Thyroid gland (tissue), 4 donors: Measurements from ENCODE around the gene IFNAR2. TPM values are rescaled to one million over a fixed set of nuclear protein-coding genes. Genes with fewer than 3 reads are reported as not detected.
A peak's percentile ranks its signal among the peaks of the same experiment; 100 is the strongest.

Source experiments
- DNase-seq, 2 donors: peaks; one replicate each; pipeline ENCODE4 v3.0.0-alpha.2; 2019
- H3K27ac ChIP-seq, 3 donors: fragments of 200-600 bp; sonication (generic); 1 replicate in 2 of 3; 2 replicates in 1 of 3; pipeline ENCODE4 v1.5.1; 2016 to 2019; ENCODE audit warnings: mild to moderate bottlenecking in 1 of 3, moderate library complexity in 1 of 3
- H3K27me3 ChIP-seq: fragments of 200-600 bp; sonication (generic); one replicate; pipeline ENCODE4 v1.5.1; 2019
- H3K36me3 ChIP-seq, 2 donors: fragments of 200-600 bp; sonication (generic); one replicate each; pipeline ENCODE4 v1.5.1; 2016 to 2019
- H3K4me1 ChIP-seq, 2 donors: fragments of 200-600 bp; sonication (generic); one replicate each; pipeline ENCODE4 v1.5.1; 2017 to 2019
- H3K4me3 ChIP-seq, 3 donors: fragments of 200-600 bp; sonication (generic); replicated peaks in 1 of 3; 1 replicate in 2 of 3; 2 replicates in 1 of 3; pipeline ENCODE4 v1.5.1; 2016; ENCODE audit warnings: mild to moderate bottlenecking in 1 of 3
- H3K9me3 ChIP-seq: fragments of 200-600 bp; sonication (generic); one replicate; pipeline ENCODE4 v1.5.1; 2017
- POLR2A ChIP-seq, 2 donors: fragments of 450-650 bp; IDR thresholded peaks; one replicate each; pipeline ENCODE4 v1.6.1; 2017; ENCODE audit warnings: antibody characterized with exemption in 2 of 2, mild to moderate bottlenecking in 2 of 2, moderate library complexity in 1 of 2
- WGBS, 2 donors: methylation state at CpG; one replicate each; pipeline ENCODE4 v1.1.5; 2017; 5-methylcytosine and 5-hydroxymethylcytosine counted together
- intact Hi-C: fragments of 100-400 bp; cut with DNase I; formaldehyde crosslinking; loops from one replicate; pipeline ENCODE4 v1.15.1; 2023
- total RNA-seq, 4 donors: library from RNA; depleted of rRNA; stranded (reverse); fragments of >200 nt; gene quantifications; one replicate each; pipeline ENCODE4 v1.2.3, GENCODE V29; 2016
- TF ChIP-seq, protein P1 (sequence below), 6 experiments: fragments of 200-600 bp in 3 of 6; fragments of 450-650 bp in 3 of 6; sonication (generic) in 3 of 6; IDR thresholded peaks; one replicate each; pipeline ENCODE4 v1.5.1; 2016 to 2019; ENCODE audit warnings: antibody characterized with exemption in 6 of 6, mild to moderate bottlenecking in 2 of 6, inconsistent platforms in 1 of 6, moderate library complexity in 1 of 6

The IFNAR2 gene
- total RNA-seq, 4 donors from 2014 or later, result 6.6 to 11.0 (median 7.8) TPM

DNA sequence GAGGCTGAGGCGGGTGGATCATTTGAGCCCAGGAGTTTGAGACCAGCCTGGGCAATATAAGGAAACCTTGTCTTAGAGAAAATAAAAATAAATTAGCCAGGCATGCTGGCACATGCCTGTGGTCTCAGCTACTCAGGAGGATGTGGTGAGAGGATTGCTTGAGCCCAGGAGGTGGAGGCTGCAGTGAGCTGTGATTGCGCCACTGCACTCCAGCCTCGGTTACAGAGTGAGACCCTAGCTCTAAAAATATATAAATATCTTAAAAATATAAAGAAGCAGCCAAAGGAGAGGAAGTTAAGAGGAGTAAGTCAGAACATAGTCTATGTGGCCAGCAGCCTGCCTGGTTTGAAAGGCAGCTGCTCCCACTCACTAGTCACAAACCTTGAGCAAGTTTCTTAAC, 31.9 kb downstream of the IFNAR2 start:
- TF ChIP-seq, protein P1, sequence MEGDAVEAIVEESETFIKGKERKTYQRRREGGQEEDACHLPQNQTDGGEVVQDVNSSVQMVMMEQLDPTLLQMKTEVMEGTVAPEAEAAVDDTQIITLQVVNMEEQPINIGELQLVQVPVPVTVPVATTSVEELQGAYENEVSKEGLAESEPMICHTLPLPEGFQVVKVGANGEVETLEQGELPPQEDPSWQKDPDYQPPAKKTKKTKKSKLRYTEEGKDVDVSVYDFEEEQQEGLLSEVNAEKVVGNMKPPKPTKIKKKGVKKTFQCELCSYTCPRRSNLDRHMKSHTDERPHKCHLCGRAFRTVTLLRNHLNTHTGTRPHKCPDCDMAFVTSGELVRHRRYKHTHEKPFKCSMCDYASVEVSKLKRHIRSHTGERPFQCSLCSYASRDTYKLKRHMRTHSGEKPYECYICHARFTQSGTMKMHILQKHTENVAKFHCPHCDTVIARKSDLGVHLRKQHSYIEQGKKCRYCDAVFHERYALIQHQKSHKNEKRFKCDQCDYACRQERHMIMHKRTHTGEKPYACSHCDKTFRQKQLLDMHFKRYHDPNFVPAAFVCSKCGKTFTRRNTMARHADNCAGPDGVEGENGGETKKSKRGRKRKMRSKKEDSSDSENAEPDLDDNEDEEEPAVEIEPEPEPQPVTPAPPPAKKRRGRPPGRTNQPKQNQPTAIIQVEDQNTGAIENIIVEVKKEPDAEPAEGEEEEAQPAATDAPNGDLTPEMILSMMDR (IDR thresholded peaks at IDR 0.05), result no peak
- no peak for TF ChIP-seq POLR2A (IDR thresholded peaks at IDR 0.05)
- peaks cover 0 to under 1% of the 10 kb centered on the region in 2 donors for H3K4me1 ChIP-seq
- H3K9me3 ChIP-seq, result no peaks in the 10 kb centered on the region
- no peaks in the 10 kb centered on the region for H3K27me3 ChIP-seq
- H3K4me3 ChIP-seq, result no peak overlapping the region
- intact Hi-C loops, result loop anchor here (10.0 kb wide), 1 partner anchor 57 kb away; no protein-coding TSS in a partner anchor
- no peak overlapping the region for H3K27ac ChIP-seq
- H3K36me3 ChIP-seq, result no peaks in the 10 kb centered on the region
- DNase-seq, result no peak
- WGBS, 2 donors, result 85 to 88% methylated on average over 3 of the region's 3 CpGs

DNA sequence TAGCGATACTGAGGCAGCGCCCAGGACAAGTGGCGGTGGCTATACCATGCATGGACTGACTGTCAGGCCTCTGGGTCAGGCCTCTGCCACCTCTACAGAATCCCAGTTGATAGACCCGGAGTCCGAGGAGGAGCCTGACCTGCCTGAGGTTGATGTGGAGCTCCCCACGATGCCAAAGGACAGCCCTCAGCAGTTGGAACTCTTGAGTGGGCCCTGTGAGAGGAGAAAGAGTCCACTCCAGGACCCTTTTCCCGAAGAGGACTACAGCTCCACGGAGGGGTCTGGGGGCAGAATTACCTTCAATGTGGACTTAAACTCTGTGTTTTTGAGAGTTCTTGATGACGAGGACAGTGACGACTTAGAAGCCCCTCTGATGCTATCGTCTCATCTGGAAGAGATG, 33.2 kb downstream of the IFNAR2 start:
- H3K36me3 ChIP-seq, result no peaks in the 10 kb centered on the region
- no peaks in the 10 kb centered on the region for H3K27me3 ChIP-seq
- WGBS, 2 donors, result 96 to 97% methylated on average over 10 to 11 of the region's 11 CpGs
- H3K9me3 ChIP-seq, result no peaks in the 10 kb centered on the region
- intact Hi-C loops, result loop anchor here (10.0 kb wide), 1 partner anchor 58 kb away; no protein-coding TSS in a partner anchor
- DNase-seq, result no peak
- H3K4me1 ChIP-seq, result peaks cover 4 to 6% of the 10 kb centered on the region in 2 donors
- H3K4me3 ChIP-seq, result no peak overlapping the region
- TF ChIP-seq, protein P1 (IDR thresholded peaks at IDR 0.05), result no peak
- no peak for TF ChIP-seq POLR2A (IDR thresholded peaks at IDR 0.05)
- H3K27ac ChIP-seq, result no peak overlapping the region

DNA sequence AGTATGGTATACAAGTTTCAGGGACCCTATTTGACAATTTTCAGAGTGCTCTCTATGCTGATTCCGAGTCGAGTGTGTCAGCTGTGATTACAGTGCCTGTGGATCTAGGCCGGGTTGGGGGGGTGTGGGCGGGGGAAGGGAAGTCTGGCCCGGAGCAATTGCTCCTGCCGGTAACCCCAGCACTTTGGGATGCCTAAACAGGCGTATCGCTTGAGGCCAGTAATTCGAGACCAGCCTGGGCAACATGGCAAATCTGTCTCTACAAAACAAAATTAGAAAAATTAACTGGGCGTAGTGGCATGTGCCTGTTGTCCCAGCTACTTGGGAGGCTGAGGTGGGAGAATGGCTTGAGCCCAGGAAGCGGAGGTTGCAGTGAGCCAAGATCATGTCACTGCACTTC, 34.8 kb downstream of the IFNAR2 start:
- Histone ChIP-seq H3K9me3 (no peaks in the 10 kb centered on the region), H3K4me1 (peaks cover 4 to 6% of the 10 kb centered on the region in 2 donors), H3K4me3 (no peak overlapping the region), H3K27ac (no peak overlapping the region), H3K36me3 (no peaks in the 10 kb centered on the region), H3K27me3 (no peaks in the 10 kb centered on the region)
- WGBS, 2 donors, result 77 to 85% methylated on average over 11 of the region's 11 CpGs
- TF ChIP-seq POLR2A (IDR thresholded peaks at IDR 0.05), result no peak
- TF ChIP-seq, protein P1 (IDR thresholded peaks at IDR 0.05), result no peak
- intact Hi-C loops, result loop anchor here (10.0 kb wide), 1 partner anchor 60 kb away; no protein-coding TSS in a partner anchor
- no peak for DNase-seq

DNA sequence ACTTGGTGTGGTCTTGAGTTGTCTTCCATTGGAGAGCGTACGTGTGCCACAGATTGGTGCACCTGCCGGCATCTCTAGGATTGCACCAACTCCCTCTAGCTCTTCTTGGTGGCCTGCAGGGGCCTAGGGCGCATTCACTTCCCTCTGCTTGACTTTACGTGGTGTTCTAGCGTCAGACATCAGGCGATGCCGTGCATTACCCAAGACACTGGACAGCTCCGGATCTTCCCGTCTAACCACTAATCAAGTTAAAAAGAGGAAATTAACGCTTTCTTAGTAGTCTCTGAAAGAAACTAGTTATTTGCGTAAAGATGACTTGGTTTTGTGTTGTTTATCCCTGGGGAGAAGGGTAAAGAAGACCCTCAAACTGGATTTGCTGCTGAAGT, 35.9 kb downstream of the IFNAR2 start:
- WGBS, 2 donors, result 23 to 26% methylated on average over 12 of the region's 12 CpGs
- peak overlapping the region in 1 of 3 donors; percentile 79 for H3K27ac ChIP-seq
- H3K36me3 ChIP-seq, result no peaks in the 10 kb centered on the region
- intact Hi-C loops, result loop anchor here (10.0 kb wide), 1 partner anchor 61 kb away; no protein-coding TSS in a partner anchor
- peak; percentile 14 to 33 for DNase-seq
- H3K27me3 ChIP-seq, result no peaks in the 10 kb centered on the region
- peaks cover 4 to 6% of the 10 kb centered on the region in 2 donors for H3K4me1 ChIP-seq
- no peaks in the 10 kb centered on the region for H3K9me3 ChIP-seq
- TF ChIP-seq, protein P1 (IDR thresholded peaks at IDR 0.05), result no peak
- no peak for TF ChIP-seq POLR2A (IDR thresholded peaks at IDR 0.05)
- peak overlapping the region; percentile 54 to 91 (median 57) for H3K4me3 ChIP-seq

DNA sequence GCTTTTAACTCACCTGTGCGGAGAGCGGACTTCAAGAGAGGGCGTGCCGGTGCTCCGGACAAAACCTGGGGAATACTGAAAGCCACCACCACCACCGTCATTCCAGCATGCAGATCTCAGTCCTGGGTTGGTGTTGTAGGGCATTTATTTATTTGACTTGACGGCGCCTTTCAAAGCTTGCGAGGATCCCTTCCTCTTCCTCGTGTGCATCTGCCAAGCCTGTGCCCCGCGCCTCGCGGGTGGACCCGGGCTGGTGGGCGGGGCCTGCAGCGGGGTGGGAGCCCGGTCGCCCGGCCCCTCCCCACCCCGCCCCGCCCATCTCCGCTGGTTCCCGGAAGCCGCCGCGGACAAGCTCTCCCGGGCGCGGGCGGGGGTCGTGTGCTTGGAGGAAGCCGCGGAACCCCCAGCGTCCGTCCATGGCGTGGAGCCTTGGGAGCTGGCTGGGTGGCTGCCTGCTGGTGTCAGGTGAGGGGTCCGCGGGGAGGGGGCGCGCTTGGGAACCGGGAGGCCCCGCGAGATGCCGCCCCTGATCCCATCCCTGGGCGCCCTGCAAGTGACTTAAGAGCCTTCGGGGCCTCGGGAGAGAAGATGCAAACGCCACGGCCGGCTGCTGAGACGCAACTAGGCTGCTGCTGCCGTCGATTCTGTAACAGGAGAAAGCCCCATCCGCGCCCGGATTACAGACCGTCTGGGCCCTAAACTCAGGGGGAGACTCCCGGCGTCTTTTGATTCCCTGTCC, 36.5 kb downstream of the IFNAR2 start, which contains the start of gene IL10RB:
IL10RB (plus strand) TSS at position 318 of the 739 bp plus-strand sequence; CDS start at position 417, 99 bp downstream.
- peaks cover 4 to 6% of the 10 kb centered on the region in 2 donors for H3K4me1 ChIP-seq
- DNase-seq, result peak; percentile 72 to 74
- WGBS, 2 donors, result 1 to 2% methylated on average over 14 to 23 of the region's 60 CpGs
- H3K27ac ChIP-seq, result peak within 1 kb of the TSS; percentile 47 to 80 (median 79)
- H3K9me3 ChIP-seq, result no peaks in the 10 kb centered on the region
- peak within 1 kb of the TSS; percentile 54 to 91 (median 57) for H3K4me3 ChIP-seq
- H3K36me3 ChIP-seq, result peaks cover 0 to 2% of the 10 kb centered on the region in 2 donors
- H3K27me3 ChIP-seq, result no peaks in the 10 kb centered on the region
- TF ChIP-seq POLR2A (IDR thresholded peaks at IDR 0.05), result peak; percentile 27 to 63
- TF ChIP-seq, protein P1 (IDR thresholded peaks at IDR 0.05), result no peak
- intact Hi-C loops, result loop anchor here (10.0 kb wide), 1 partner anchor 61 kb away; no protein-coding TSS in a partner anchor
